Measurements from ENCODE around the gene PMPCA. TPM values are rescaled to one million over a fixed set of nuclear protein-coding genes. Genes with fewer than 3 reads are reported as not detected.

Gene PMPCA
- total RNA-seq, 1 donor from 2014 or later = 59.3 TPM

GRCh38 chr9:136372561-136373299 lies 37.7 kb upstream of the PMPCA start:
- DNase-seq (ENCODE audit: low spot score) = no peak
- ATAC-seq = peak; percentile 65

GRCh38 chr9:136373300-136374182 lies 36.9 kb upstream of the PMPCA start, which contains the start of gene CARD9:
TSS of gene CARD9 (minus strand) at chr9:136373669. CDS start at chr9:136372078, 1,591 bp downstream.
- no peak for DNase-seq (ENCODE audit: low spot score)
- ATAC-seq = peak; percentile 42

- no peak for ATAC-seq
- DNase-seq (ENCODE audit: low spot score) = no peak
Measured at GRCh38 chr9:136374183-136374575, 36.3 kb upstream of the PMPCA start.

GRCh38 chr9:136375096-136375495 lies 35.4 kb upstream of the PMPCA start:
- DNase-seq (ENCODE audit: low spot score) (no peak), ATAC-seq (no peak)

GRCh38 chr9:136376457-136376856 lies 34.0 kb upstream of the PMPCA start:
- ATAC-seq (no peak), DNase-seq (ENCODE audit: low spot score) (no peak)

GRCh38 chr9:136377341-136378169 lies 32.9 kb upstream of the PMPCA start:
- DNase-seq (ENCODE audit: low spot score) (no peak), ATAC-seq (no peak)

GRCh38 chr9:136378170-136379002 lies 32.1 kb upstream of the PMPCA start:
- peak; percentile 70 for DNase-seq (ENCODE audit: low spot score)

GRCh38 chr9:136379003-136379287 lies 31.5 kb upstream of the PMPCA start:
- ATAC-seq (no peak), DNase-seq (ENCODE audit: low spot score) (no peak)

More at GRCh38 chr9:136378170-136379002, 32.1 kb upstream of the PMPCA start:
- peak; percentile 76 for ATAC-seq

- ATAC-seq (no peak), DNase-seq (ENCODE audit: low spot score) (no peak)
Measured at GRCh38 chr9:136379401-136379800, 31.1 kb upstream of the PMPCA start.

- DNase-seq (ENCODE audit: low spot score) (no peak), ATAC-seq (no peak)
Measured at GRCh38 chr9:136379891-136380290, 30.6 kb upstream of the PMPCA start.

GRCh38 chr9:136380381-136380780 lies 30.1 kb upstream of the PMPCA start:
- ATAC-seq = no peak
- DNase-seq (ENCODE audit: low spot score) = no peak

GRCh38 chr9:136381311-136381710 lies 29.1 kb upstream of the PMPCA start:
- no peak for ATAC-seq
- DNase-seq (ENCODE audit: low spot score) = no peak

- DNase-seq (ENCODE audit: low spot score) = no peak
- ATAC-seq = no peak
Measured at GRCh38 chr9:136381966-136382513, 28.4 kb upstream of the PMPCA start.

- no peak for ATAC-seq
- DNase-seq (ENCODE audit: low spot score) = no peak
Measured at GRCh38 chr9:136383436-136383835, 27.0 kb upstream of the PMPCA start.

GRCh38 chr9:136385015-136385414 lies 25.4 kb upstream of the PMPCA start:
- ATAC-seq = no peak

GRCh38 chr9:136386018-136386417 lies 24.4 kb upstream of the PMPCA start:
- DNase-seq (ENCODE audit: low spot score) (no peak), ATAC-seq (no peak)

More at GRCh38 chr9:136385015-136385414, 25.4 kb upstream of the PMPCA start:
- no peak for DNase-seq (ENCODE audit: low spot score)

- DNase-seq (ENCODE audit: low spot score) (peak; percentile 80), ATAC-seq (peak; percentile 93)
Measured at GRCh38 chr9:136387217-136387616, 23.2 kb upstream of the PMPCA start.

GRCh38 chr9:136389396-136389795 lies 21.1 kb upstream of the PMPCA start:
- DNase-seq (ENCODE audit: low spot score) (no peak), ATAC-seq (no peak)

- ATAC-seq = no peak
- no peak for DNase-seq (ENCODE audit: low spot score)
Measured at GRCh38 chr9:136391737-136392537, 18.5 kb upstream of the PMPCA start.
